Measurements from ENCODE around the gene BBS9. TPM values are rescaled to one million over a fixed set of nuclear protein-coding genes. Genes with fewer than 3 reads are reported as not detected.

The BBS9 gene
- total RNA-seq, 1 experiment from 2014 or later, result 4.2 TPM

DNA sequence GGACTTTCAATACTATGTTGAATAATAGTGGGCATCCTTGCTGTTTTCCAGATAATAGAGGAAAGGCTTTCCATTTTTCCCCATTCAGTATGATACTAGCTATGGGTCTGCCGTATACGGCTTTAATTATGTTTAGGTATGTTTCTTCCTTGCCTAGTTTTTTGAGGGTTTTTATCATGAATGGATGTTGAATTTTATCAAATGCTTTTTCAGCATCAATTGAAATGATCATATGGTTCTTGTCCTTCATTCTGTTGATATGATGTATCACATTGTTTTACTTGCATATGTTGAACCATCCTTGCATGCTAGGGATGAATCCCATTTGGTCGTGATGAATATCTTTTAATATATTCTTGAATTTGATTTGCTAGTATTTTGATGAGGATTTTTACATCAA is 11.0 kb upstream of the BBS9 start:
- no peak for DNase-seq (ENCODE audit: low read depth)

DNA sequence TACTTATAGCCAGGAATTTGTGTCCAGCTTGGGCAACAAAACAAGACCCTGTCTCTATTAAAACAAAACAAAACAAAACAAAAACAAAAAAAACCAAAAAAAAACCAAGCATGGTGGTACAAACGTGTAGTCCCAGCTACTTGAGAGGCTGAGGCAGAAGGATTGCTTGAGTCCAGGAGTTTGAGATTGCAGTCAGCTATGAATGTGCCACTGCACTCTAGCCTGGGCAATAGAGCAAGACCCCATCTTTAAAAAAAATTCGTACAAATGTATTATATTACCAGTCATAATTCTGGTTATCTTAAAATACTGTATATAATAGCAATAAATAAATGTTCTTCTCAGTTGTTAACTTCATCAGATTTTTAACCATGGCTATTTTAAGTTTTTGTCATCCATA is 2.3 kb upstream of the BBS9 start:
- DNase-seq (ENCODE audit: low read depth), result no peak

DNA sequence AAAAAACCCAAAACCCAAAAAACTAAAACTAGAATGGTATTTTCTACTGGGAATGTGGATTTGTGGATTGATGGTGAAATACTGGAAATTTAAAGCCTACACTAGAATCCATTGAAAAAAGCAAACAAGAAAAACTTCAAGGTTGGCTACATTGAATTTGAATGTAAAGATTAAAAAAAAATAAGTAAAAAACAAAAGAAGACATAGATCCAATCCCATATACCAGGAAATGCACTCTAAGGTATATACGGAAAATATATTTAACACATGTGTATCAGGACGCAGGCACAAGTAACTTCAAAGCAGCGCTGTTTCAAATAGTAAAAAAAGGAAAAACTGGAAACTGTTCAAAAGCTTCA is 754 bp upstream of the BBS9 start:
- no peak for DNase-seq (ENCODE audit: low read depth)

DNA sequence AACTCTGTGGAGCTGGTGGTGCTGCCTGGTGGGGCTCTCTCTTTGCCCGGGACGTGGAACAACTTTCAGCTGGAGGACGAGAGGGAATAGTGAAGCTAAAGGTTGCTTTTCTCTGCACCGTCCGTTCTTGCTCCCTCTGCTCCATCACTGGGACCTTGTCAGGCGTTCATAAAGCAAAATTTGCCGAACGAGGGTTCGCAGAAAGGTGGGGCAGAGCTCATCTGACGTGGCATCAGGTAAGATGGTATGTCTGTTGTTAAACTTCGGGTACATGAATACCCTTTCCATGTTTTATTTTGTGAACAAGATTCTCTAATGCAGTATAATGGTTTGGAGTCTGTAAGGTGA is 416 bp downstream of the BBS9 start:
- no peak for DNase-seq (ENCODE audit: low read depth)

DNA sequence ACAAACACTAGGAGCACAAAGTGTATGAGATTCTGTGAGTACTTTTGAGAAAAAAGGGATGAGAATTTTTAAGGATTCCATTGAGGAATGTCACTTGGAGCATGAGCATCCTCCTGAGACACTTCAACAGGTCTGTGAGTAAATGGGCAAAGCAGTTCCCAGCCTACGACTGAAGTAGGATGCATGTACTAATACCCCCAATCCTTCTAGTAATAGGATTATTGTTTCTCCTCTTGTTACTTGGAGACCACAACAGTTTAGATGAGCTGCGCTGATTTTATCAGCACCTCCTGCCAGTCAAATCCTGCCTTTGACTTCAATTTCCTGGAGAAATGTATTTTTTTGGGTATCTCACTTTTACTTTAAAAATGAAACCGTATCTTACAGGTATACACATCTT is 820 bp downstream of the BBS9 start:
- DNase-seq (ENCODE audit: low read depth), result no peak

DNA sequence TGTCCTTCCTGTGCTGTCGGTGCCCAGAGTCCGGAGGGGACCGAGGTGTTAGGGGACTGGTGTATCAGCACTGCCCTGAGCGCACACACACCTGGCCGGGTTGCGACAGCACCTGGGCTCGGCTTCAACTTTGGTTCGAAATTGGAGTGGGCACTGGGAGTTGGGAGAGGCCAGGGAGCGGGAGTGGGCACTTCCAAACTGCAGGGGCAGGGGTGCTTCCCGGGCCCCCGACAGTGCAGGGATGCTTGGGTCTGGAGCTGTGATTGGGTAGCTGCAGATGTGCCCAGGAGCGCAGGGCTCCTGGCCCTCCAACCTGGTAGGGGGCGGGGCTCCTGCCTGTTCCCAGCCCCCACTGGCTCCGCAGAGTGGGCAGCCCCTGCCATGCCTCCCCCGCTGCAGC is 7.7 kb downstream of the BBS9 start:
- DNase-seq (ENCODE audit: low read depth), result no peak

DNA sequence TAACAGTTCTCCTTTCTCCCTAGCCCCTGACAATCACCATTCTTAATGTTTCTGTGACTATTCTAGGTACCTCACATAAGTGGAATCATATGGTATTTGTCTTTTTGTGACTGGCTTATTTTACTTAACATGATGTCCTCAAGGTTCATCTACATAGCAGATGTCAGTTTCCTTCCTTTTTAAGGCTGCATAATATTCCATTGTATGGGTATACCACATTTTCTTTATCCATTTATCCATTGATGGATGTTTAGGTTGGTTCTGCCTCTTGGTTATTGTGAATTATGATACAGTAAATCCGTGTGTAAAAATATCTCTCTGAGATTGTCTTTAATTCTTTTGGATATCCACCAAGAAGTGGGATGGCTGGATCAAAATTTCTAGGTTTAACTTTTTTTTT is 13.2 kb downstream of the BBS9 start:
- no peak for DNase-seq (ENCODE audit: low read depth)

DNA sequence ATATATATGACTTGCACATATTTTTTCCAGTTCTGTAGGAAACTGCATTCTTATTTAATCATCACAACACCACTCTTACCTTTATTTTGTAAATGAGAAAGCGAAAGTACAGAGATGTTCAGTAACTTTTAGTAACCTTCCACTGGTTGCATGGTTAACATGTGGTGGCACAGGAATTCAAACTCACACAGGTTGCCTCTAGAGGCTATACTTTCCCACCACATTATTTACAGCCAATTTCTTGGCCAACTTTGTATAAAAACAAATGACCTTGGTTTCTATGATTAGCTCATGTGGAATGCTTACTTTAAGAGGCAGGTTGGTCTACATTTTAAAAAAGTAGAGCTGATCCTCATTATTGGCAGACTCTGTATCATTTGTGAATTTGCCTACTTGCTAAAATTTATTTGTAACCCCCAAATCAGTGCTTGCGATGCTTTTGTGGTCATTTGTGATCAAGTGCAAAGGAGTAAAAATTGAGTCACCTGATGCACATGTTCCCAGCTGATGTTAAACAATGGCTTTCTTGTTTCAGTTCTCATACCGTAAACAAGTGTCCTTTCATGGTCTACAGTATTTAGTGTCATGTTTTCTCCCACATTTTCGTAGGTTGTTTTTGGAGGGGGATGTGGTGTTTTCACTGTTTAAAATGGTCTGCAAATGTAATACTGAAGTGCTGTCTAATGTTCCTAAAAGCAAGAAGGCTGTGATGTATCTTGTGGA is 14.8 kb downstream of the BBS9 start:
- no peak for DNase-seq (ENCODE audit: low read depth)

DNA sequence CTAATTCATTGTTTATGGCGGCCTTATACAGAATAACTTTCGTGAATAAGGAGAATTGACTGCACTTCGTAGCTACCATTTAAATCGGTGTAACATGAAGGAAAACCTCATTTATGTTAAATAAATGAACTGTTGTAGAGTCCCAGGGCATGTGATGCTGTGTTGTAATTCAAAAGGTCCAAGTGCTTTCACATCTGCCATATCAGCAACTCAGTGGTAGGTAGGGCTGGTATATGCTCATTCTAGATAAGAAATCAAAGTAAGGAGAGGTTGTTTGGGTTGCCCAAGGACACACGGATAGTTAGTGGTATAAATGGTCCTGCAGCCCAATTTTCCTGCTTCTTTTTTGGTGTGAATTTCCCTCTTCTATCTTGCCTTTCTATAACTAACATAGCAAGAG is 15.8 kb downstream of the BBS9 start:
- DNase-seq (ENCODE audit: low read depth), result no peak

DNA sequence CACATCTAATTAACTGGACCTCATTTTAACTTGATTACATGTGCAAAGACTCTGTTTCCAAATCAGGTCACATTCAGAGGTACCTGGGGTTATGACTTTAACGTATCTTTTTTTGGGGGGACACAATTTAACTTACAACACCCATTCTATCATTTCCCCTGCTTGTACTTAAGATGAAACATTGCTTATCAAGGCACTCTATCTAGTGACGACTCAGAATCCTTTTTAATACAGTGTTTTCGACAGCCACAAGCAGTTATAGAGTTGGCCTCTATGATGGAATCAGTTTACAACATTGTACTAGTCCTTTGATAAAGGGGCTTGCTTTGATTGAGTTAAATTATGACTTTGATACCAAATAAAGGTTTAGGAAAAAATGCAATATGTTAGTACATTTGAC is 22.7 kb downstream of the BBS9 start:
- DNase-seq (ENCODE audit: low read depth), result no peak

DNA sequence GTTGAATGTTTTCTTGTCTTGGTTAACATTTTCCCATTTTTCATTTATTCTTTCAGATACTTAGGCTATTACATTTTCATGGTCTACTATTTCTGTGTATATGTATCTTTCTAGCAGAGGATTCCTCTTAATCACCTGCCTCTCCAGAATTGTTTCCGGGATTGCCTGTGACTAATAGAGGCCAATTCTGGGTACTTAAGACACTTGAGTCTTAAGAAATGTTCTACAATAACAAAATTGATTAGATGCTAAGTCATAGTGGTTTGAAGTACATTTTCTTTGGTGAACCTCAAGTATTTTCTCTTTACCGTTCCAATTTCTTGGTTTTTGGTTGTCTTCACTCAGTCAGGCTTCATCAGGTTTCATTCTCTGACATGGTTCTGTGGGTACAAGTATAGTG is 26.4 kb downstream of the BBS9 start:
- peak; percentile 64 for DNase-seq (ENCODE audit: low read depth)

DNA sequence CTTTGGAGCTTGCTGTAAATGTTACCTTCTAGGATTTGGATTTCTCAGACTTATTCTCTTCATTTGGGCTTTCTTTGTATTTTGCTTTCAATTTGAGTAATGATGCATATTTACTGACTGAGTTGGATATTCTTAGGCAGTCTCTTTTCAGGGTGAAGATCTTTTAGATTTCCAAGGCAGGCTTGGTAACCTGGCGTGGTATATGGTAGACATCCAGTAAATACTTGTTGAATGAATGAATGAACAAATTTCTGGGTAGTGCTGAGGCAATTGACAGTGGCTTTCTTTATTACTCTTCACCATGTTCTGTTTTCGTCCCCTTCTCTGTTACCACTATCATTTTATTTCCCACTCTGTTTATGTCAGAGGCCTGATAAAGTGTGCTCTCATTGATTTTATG is 27.1 kb downstream of the BBS9 start:
- DNase-seq (ENCODE audit: low read depth), result no peak

DNA sequence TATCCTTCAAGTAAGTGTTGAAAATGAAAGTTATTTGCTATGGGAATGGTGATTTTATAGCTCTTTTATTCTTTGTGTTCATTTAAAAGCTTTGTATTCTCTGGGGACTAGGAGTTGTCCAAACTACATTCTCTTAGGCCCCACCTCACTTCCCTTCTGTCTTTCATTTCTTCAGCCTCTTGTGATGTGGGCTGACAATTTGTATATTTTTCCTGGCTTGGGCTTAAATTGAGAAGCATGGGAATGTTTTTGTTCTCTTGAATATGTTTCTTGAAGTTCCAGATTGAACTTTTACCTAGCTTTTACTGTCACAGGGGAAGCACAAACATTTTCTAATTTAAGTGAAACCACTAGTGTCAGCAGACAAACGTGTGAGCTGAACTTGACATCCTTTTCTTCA is 27.9 kb downstream of the BBS9 start:
- no peak for DNase-seq (ENCODE audit: low read depth)

DNA sequence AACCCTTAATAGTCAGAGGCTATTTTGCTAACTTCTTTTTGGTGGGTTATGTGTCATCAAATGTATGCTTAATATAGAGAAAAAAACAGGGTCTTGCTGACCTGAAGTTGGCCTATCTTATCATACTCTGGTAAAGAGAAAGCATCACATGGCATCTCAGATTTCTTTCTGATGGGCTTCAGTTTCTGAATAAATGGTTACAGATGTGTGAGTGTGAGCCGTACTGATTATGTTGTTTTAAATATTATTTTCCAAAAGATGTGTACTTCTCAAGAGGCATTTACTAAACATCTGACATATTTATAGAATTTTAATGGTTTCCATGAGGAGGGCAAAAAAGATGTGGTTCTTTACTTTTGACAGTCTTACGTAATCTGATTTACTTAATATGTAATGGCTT is 28.4 kb downstream of the BBS9 start:
- no peak for DNase-seq (ENCODE audit: low read depth)

DNA sequence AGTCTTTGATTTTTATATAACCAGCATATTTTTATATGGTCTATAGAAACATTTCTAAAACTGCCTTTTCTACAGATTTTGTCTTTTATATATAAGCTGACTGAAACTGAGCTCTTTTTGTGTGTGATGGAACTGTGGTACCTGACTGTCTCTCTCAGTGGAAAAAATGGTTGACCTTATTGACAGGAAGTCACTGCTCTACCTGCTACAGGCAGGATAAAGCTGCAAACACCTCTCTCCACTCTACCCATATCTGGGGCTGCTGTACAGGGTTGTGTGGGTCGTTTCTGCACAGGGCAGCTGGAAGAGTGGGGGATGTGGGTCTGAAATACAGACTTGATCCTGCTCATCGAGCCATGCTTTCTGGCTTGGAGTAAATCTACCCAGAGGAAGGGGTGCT is 48.5 kb downstream of the BBS9 start:
- DNase-seq (ENCODE audit: low read depth), result no peak

DNA sequence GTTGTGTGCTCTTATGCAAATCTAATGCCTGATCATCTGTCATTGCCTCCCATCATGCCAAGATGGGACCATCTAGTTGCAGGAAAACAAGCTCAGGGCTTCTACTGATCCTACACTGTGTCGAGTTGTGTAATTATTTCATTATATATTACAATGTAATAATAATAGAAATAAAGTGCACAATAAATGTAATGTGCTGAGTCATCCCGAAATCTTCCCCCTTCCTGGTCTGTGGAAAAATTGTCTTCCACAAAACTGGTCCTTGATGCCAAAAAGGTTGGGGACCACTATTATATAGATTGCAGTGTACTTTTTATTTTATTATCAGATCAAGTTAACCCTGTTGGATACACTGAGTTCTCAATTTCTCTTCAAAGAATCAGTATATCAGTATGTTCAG is 50.2 kb downstream of the BBS9 start:
- DNase-seq (ENCODE audit: low read depth), result no peak

DNA sequence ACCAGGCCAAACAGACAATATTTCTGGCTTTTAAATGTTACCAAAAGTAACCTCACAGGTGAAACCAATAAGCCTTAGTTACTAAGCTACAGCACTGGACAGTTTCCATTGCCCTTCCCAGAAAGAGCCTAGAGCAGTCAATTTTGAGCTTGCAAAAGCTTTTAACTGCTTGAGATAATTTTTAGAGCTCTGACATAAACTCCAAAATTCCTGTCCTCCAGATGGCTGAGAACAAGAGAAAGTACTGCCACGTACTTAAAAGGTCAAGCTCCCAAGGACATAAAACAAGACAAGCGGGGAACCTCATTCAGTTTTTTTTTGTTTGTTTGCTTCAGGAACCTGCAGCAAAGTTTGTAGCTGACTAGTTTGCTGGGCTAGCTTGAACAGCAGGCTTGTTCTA is 54.1 kb downstream of the BBS9 start:
- no peak for DNase-seq (ENCODE audit: low read depth)

DNA sequence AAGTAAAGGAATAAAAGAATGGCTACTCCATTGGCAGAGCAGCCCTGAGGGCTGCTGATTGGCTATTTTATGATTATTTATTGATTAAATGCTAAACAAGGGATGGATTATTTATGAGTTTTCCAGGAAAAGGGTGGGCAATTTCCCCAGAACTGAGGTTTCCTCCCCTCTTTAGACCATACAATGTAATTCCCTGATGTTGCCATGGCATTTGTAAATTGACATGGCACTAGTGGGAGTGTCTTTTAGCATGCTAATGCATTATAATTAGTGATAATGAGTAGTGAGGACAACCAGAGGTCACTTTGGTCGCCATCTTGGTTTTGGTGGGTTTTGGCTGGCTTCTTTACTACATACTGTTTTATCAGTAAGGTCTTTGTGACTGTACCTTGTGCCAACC is 55.5 kb downstream of the BBS9 start:
- DNase-seq (ENCODE audit: low read depth), result no peak

DNA sequence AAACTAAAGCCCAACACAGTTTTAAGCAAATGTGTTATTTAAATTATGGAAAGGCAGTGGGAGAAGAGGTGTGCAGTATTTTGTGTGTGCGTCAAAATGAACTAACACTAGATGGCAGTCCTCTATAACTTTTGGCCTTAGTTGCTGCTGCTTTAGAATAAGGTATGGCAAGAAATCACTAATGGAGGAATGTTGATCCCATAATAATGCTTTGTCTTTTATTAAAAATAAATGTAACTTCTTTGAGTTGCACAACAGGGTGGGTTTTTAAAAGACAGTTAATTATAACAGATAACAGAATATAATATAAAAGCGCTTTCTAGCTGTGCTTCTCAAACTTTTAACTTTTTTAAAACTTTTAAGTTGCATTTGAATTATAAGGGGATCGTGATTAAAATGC is 56.4 kb downstream of the BBS9 start:
- peak; percentile 65 for DNase-seq (ENCODE audit: low read depth)

DNA sequence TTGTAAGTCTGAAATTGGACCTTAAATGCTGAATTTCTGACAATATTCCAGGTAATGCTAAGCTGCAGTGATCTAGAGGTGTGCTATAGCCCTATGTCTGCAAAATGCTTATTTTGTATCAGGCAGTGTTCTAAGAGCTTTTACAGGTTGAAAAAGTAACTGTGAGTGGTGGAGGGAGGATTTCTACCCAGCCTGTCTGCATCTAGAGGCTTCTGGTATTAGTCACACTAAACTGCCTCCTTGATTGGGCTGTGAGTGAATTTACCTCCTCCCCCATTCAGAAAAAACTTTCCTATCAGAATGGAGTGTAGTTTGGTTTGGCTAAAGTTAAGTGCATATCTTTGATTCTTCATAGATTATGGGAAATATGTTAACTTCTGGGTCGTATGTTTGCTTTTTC is 56.8 kb downstream of the BBS9 start:
- peak; percentile 59 for DNase-seq (ENCODE audit: low read depth)

DNA sequence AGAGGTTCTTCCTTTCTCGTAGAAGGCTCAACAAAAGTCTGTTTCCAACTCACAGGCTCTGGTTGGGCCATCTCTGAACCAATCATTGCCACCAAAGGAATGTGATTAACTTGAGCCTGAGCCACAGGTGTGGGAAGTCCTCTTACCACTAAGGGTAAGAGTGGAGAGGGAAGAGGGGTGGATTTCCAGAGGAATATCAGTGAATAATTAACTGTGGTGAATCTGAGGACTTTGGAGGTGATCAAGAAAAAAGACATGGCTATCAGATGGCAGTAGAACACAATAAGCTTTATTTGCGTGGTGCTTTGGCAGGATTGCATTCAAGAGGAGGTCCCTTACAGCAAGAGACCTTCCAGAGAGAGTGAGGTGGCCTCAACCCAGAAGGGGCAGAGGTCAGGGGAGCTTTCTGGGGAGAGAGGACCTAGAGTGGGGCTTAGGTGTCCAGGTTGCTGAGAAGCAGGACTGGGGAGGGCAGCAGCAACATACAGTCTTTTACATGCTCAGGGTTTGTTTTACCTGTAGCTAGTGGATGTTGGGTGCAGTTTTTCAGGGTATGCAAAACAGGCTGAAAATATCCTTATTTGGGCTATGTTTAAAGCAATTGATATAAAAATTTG is 61.4 kb downstream of the BBS9 start:
- DNase-seq (ENCODE audit: low read depth), result no peak

DNA sequence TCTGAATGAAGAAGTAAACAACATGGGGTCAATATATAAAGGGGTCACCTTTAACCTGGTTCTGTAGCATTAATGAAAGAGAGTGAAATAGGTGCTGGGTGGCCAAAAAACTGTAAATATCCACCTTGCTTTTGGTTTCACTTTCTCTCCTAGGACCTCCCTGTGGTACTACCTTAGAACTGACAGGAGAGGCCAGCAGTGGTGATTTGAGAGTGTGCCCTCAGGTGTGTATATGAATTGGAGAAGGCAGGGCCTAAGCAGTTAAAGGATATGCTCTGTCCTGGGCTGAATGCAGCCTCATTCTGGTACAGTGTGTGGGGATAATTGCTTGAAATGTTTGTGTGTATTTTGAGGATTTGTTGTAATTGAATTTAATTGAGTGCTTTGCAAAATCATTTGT is 62.0 kb downstream of the BBS9 start:
- DNase-seq (ENCODE audit: low read depth), result no peak

DNA sequence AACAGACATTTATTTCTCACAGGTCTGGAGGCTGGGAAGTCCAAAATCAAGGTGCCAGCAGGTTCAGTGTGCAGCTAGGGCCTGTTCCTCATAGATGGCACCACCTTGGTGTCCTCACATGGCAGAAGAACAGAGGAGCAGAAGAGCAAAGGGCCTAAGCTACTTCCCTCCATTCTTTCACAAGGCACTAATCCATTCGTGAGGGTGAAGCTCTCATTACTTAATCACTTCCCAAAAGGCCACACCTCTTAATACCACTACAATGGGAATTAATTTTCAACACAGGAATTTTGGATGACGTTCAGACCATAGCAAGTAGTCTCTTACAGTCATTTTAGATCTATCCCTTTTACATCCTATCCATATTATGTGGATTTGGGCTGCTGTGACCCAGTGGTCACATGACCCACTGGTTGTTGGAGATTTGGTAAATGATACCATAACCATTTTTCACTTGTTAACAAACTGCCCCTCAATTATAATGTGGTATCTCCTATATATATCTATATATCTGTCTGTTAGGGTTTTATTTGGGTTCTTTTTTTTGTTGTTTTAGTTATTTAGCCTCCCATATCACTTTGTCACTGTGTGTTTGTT is 63.4 kb downstream of the BBS9 start:
- DNase-seq (ENCODE audit: low read depth), result no peak
